B cell (primary cell): ENCODE data around the gene ZNF213. TPM values are rescaled to one million over a fixed set of nuclear protein-coding genes. Genes with fewer than 3 reads are reported as not detected.

Experiments
- ATAC-seq: fragments of 200-7000 bp; cut with Tn5 transposase; one replicate; pipeline ENCODE4 v1.10.0; 2021; ENCODE audit warnings: low read depth, mild to moderate bottlenecking, moderate number of reproducible peaks, moderate library complexity
- CTCF ChIA-PET: fragments of 350-600 bp; sonication (Branson Sonifier 250); formaldehyde crosslinking; loops from one replicate; lab custom pipeline; 2021; ENCODE audit warnings: antibody characterized with exemption, inconsistent platforms; lab: Charles Lee
- POLR2A ChIA-PET: fragments of 350-600 bp; sonication (Branson Sonifier 250); formaldehyde crosslinking; loops from one replicate; lab custom pipeline; 2021; ENCODE audit warnings: antibody characterized with exemption; lab: Charles Lee
- DNase-seq: peaks from one replicate; pipeline ENCODE4 v3.0.0; 2013
- H2AFZ ChIP-seq: 2 replicates; pipeline ENCODE4 v1.6.1; 2012; ENCODE audit warnings: mild to moderate bottlenecking, low read depth, low read length; ENCODE audit not compliant: insufficient read depth, poor library complexity, severe bottlenecking
- H3K27ac ChIP-seq, 2 donors: 1 replicate in 1 of 2; 2 replicates in 1 of 2; pipeline ENCODE4 v1.5.1; 2012 to 2013; ENCODE audit warnings: low read length in 2 of 2, mild to moderate bottlenecking in 2 of 2, moderate library complexity in 1 of 2
- H3K27me3 ChIP-seq, 4 experiments: fragments of 200-600 bp in 1 of 4; sonication (generic) in 1 of 4; replicated peaks in 1 of 4; 1 replicate in 2 of 4; 2 replicates in 2 of 4; pipeline versions ENCODE4 v1.6.1 to v1.7.0; 2013 to 2016; ENCODE audit warnings: low read length in 3 of 4, mild to moderate bottlenecking in 2 of 4, mixed read lengths in 1 of 4, moderate library complexity in 1 of 4; ENCODE audit not compliant: insufficient read depth in 4 of 4, control insufficient read depth in 3 of 4; ENCODE audit errors: control extremely low read depth in 1 of 4
- H3K36me3 ChIP-seq, 2 experiments: replicated peaks in 1 of 2; 1 replicate in 1 of 2; 2 replicates in 1 of 2; pipeline versions ENCODE4 v1.6.1 to v1.7.1; 2013; ENCODE audit warnings: low read length in 1 of 2; ENCODE audit not compliant: insufficient read depth in 2 of 2, control insufficient read depth in 1 of 2; ENCODE audit errors: control extremely low read depth in 1 of 2, extremely low read depth in 1 of 2
- H3K4me1 ChIP-seq, 2 donors: fragments of 200-600 bp in 1 of 2; sonication (generic) in 1 of 2; 1 replicate in 1 of 2; 2 replicates in 1 of 2; pipeline versions ENCODE4 v1.5.1 to v1.6.1; 2013 to 2017; ENCODE audit warnings: low read length in 2 of 2; ENCODE audit not compliant: control insufficient read depth in 2 of 2, insufficient read depth in 2 of 2
- H3K4me2 ChIP-seq: replicated peaks from 2 replicates; pipeline ENCODE3; 2012; ENCODE audit warnings: mild to moderate bottlenecking, low read depth, low read length; ENCODE audit not compliant: poor library complexity, severe bottlenecking
- H3K4me3 ChIP-seq, 5 experiments: fragments of 200-600 bp in 1 of 5; sonication (generic) in 1 of 5; 1 replicate in 3 of 5; 2 replicates in 2 of 5; pipeline versions ENCODE4 v1.5.1 to v1.7.0; 2011 to 2016; ENCODE audit warnings: low read length in 4 of 5, mild to moderate bottlenecking in 4 of 5, low read depth in 2 of 5, control low read depth in 1 of 5, moderate library complexity in 1 of 5; ENCODE audit not compliant: insufficient read depth in 1 of 5; ENCODE audit errors: control extremely low read depth in 1 of 5, extremely low read depth in 1 of 5
- H3K79me2 ChIP-seq: fragments of 200-600 bp; sonication (generic); one replicate; pipeline ENCODE4 v1.6.0; 2016; ENCODE audit warnings: low read length; ENCODE audit not compliant: control insufficient read depth, insufficient read depth
- H3K9ac ChIP-seq: fragments of 200-600 bp; sonication (generic); 2 replicates; pipeline ENCODE4 v1.6.1; 2017; ENCODE audit warnings: mild to moderate bottlenecking, low read length, moderate library complexity
- H3K9me3 ChIP-seq, 3 donors: one replicate each; pipeline versions ENCODE4 v1.6.1 to v1.7.1; 2013; ENCODE audit warnings: low read length in 2 of 3; ENCODE audit not compliant: control insufficient read depth in 2 of 3, insufficient read depth in 1 of 3; ENCODE audit errors: control extremely low read depth in 1 of 3
- H4K20me1 ChIP-seq: 2 replicates; pipeline ENCODE4 v1.6.0; 2012; ENCODE audit warnings: mild to moderate bottlenecking, low read length; ENCODE audit not compliant: insufficient read depth, control insufficient read depth, poor library complexity, severe bottlenecking
- H3K27ac Mint-ChIP-seq: one replicate; pipeline ENCODE4 v1.8.0; 2021; ENCODE audit warnings: mixed read lengths
- H3K27me3 Mint-ChIP-seq: one replicate; pipeline ENCODE4 v1.8.0; 2021; ENCODE audit warnings: mixed read lengths
- H3K4me1 Mint-ChIP-seq: one replicate; pipeline ENCODE4 v1.8.0; 2021; ENCODE audit warnings: mixed read lengths
- H3K4me3 Mint-ChIP-seq: one replicate; pipeline ENCODE4 v1.8.0; 2021; ENCODE audit warnings: mixed read lengths
- H3K9me3 Mint-ChIP-seq: one replicate; pipeline ENCODE4 v1.8.0; 2022; ENCODE audit warnings: mixed read lengths; ENCODE audit not compliant: insufficient read depth
- EZH2 ChIP-seq: IDR thresholded peaks from 2 replicates; pipeline ENCODE4 v1.6.1; 2012; ENCODE audit warnings: borderline replicate concordance, low read depth, mild to moderate bottlenecking, moderate library complexity, low read length; ENCODE audit not compliant: insufficient read depth, poor library complexity, severe bottlenecking
- WGBS: methylation state at CpG from one replicate; pipeline ENCODE4 v1.1.5; 2013; ENCODE audit warnings: missing lambda C conversion rate; ENCODE audit not compliant: insufficient coverage; 5-methylcytosine and 5-hydroxymethylcytosine counted together
- intact Hi-C: fragments of 100-400 bp; cut with micrococcal nuclease; formaldehyde crosslinking; loops from one replicate; pipeline ENCODE4 v1.10.0; 2022
- polyA plus RNA-seq: library from polyadenylated mRNA; depleted of rRNA; stranded (reverse); fragments of >200 nt; gene quantifications from 2 replicates; pipeline ENCODE4 v1.2.3, GENCODE V29; 2012
- total RNA-seq, 2 donors: library from RNA; stranded (reverse); fragments of 120-200 nt in 1 of 2; gene quantifications; 1 replicate in 1 of 2; 2 replicates in 1 of 2; pipeline versions ENCODE4 v1.2.3 to v1.2.4, GENCODE V29; 2013 to 2022
- TF ChIP-seq, protein P1 (sequence below): fragments of 200-600 bp; IDR thresholded peaks from one replicate; pipeline ENCODE4 v1.8.0; 2022; ENCODE audit warnings: antibody characterized with exemption, mild to moderate bottlenecking

Gene ZNF213
- total and polyA plus RNA-seq, 2 donors (not counting 1 experiment from before 2014, with no cell fraction given), result 1.4 to 7.2 TPM

DNA sequence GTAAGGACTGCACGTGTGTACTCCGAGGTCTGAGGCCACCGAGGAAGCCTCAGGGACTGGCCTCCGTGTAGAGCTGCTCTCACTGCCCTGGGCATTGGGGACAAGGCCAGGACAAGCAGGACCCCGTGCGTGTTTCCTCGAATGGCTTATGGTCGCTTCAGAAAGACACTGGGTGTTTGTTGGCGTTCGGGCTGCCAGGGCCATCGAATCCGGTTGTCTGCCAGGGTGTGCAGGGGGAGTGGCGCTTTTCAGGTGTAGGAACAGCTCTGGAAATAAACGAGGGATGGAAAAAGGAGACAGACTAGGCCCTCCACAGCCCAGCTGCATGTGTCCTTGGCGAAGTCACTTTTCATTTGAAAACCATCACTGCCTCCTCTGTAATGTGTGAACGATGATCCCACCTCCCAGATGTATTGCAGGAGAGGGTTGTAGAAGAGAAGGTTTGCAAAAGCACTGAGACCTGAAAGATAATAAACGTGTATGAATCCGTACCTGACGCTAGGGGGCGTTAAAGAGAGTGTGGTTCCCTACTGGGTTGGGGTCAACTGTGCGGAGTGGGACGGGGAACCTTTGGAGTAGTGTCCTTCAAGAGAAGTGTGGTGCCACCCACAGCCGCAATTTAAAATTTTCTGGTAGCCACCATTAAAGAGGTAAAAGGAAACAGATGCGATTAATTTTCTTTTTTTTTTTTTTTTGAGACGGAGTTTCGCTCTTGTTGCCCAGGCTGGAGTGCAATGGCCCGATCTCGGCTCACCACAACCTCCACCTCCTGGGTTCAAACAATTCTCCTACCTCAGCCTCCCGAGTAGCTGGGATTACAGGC, 33.6 kb upstream of the ZNF213 start:
- H3K79me2 ChIP-seq, result no peaks in the 10 kb centered on the region
- no peaks in the 10 kb centered on the region for H3K27me3 ChIP-seq
- no peaks in the 10 kb centered on the region for H3K9me3 Mint-ChIP-seq
- peaks cover 0 to 4% (median 0%) of the 10 kb centered on the region in 3 donors for H3K9me3 ChIP-seq
- H3K27ac ChIP-seq, result no peak overlapping the region
- no peak for TF ChIP-seq EZH2
- TF ChIP-seq, protein P1, sequence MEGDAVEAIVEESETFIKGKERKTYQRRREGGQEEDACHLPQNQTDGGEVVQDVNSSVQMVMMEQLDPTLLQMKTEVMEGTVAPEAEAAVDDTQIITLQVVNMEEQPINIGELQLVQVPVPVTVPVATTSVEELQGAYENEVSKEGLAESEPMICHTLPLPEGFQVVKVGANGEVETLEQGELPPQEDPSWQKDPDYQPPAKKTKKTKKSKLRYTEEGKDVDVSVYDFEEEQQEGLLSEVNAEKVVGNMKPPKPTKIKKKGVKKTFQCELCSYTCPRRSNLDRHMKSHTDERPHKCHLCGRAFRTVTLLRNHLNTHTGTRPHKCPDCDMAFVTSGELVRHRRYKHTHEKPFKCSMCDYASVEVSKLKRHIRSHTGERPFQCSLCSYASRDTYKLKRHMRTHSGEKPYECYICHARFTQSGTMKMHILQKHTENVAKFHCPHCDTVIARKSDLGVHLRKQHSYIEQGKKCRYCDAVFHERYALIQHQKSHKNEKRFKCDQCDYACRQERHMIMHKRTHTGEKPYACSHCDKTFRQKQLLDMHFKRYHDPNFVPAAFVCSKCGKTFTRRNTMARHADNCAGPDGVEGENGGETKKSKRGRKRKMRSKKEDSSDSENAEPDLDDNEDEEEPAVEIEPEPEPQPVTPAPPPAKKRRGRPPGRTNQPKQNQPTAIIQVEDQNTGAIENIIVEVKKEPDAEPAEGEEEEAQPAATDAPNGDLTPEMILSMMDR, result peak; percentile 78
- H3K4me1 ChIP-seq, result peaks cover 18 to 34% of the 10 kb centered on the region in 2 donors
- no peaks in the 10 kb centered on the region for H3K36me3 ChIP-seq
- WGBS, result 63% methylated on average over 18 of the region's 29 CpGs
- H2AFZ ChIP-seq, result peak overlapping the region; percentile 81
- peak overlapping the region; percentile 34 for H3K9ac ChIP-seq
- intact Hi-C loops, result loop anchor here (2.0 kb wide), 2 partner anchors 42 to 58 kb away; no protein-coding TSS in a partner anchor
- peak overlapping the region; percentile 63 for H3K4me2 ChIP-seq
- peaks cover 29% of the 10 kb centered on the region for H3K4me1 Mint-ChIP-seq
- POLR2A ChIA-PET, result interaction anchor here (0.6 kb wide), 1 partner anchor 58 kb away, joined by 3 read pairs; no protein-coding TSS in a partner anchor
- H3K27me3 Mint-ChIP-seq, result no peaks in the 10 kb centered on the region
- no peak for ATAC-seq
- peak overlapping the region; percentile 71 for H3K27ac Mint-ChIP-seq
- peak overlapping the region; percentile 89 for H3K4me3 Mint-ChIP-seq
- CTCF ChIA-PET, result interaction anchor here (0.7 to 12.2 kb wide), 5 partner anchors 22 to 71 kb away, joined by 3 to 238 read pairs (median 6); partner anchors contain the start of gene ZNF213
- DNase-seq, result peak; percentile 72
- H4K20me1 ChIP-seq, result no peaks in the 10 kb centered on the region
- H3K4me3 ChIP-seq, result peak overlapping the region in 3 of 5 experiments; percentile 32 to 56 (median 47)
